ENCODE results near the gene PRPF6.

DNA sequence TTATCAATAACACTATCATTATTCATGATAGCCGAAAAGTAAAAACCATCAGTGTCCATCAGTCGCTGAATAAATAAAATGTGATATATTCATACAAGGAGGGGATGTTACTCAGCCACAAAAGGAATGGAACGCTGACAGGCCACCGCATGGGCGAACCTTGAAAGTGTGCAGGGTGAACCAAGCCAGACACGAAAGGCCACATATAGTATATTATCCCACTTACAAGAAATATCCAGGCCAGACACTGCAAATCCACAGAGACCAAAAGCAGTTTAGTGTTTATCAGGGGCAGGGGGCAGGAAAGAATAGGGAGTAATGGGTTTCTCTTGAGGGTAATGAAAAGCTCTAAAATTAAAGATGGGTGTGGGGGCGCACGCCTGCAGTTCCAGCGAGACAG lies 62.8 kb downstream of the PRPF6 start:
- TF ChIP-seq POLR2A (IDR thresholded peaks at IDR 0.05) (no peak), POLR2AphosphoS5 (IDR thresholded peaks at IDR 0.05) (no peak)
- TF ChIP-seq, protein P1, sequence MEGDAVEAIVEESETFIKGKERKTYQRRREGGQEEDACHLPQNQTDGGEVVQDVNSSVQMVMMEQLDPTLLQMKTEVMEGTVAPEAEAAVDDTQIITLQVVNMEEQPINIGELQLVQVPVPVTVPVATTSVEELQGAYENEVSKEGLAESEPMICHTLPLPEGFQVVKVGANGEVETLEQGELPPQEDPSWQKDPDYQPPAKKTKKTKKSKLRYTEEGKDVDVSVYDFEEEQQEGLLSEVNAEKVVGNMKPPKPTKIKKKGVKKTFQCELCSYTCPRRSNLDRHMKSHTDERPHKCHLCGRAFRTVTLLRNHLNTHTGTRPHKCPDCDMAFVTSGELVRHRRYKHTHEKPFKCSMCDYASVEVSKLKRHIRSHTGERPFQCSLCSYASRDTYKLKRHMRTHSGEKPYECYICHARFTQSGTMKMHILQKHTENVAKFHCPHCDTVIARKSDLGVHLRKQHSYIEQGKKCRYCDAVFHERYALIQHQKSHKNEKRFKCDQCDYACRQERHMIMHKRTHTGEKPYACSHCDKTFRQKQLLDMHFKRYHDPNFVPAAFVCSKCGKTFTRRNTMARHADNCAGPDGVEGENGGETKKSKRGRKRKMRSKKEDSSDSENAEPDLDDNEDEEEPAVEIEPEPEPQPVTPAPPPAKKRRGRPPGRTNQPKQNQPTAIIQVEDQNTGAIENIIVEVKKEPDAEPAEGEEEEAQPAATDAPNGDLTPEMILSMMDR (IDR thresholded peaks at IDR 0.05 in 8 of 11, conservative IDR thresholded peaks at IDR 0.05 in 3 of 11): no peak

All from spleen (tissue), 7 donors.